Hepatocyte (in vitro differentiated cells): Measurements from ENCODE around the gene CFAP65. TPM values are rescaled to one million over a fixed set of nuclear protein-coding genes. Genes with fewer than 3 reads are reported as not detected.

ENCODE experiments used
- DNase-seq: peaks from one replicate; pipeline ENCODE4 v3.0.0-alpha.2; 2016; ENCODE audit warnings: low spot score
- H2AFZ ChIP-seq: fragments of 200-600 bp; sonication (generic); 2 replicates; pipeline ENCODE4 v1.6.0; 2016; ENCODE audit warnings: antibody characterized with exemption, mild to moderate bottlenecking
- H3K27ac ChIP-seq: fragments of 200-600 bp; sonication (generic); 2 replicates; pipeline ENCODE4 v1.5.1; 2016; ENCODE audit warnings: mild to moderate bottlenecking
- H3K27me3 ChIP-seq: fragments of 200-600 bp; sonication (generic); 2 replicates; pipeline ENCODE4 v1.6.1; 2016
- H3K36me3 ChIP-seq: fragments of 200-600 bp; sonication (generic); replicated peaks from 2 replicates; pipeline ENCODE4 v1.5.1; 2016; ENCODE audit warnings: low read depth; ENCODE audit not compliant: insufficient read depth
- H3K4me1 ChIP-seq: fragments of 200-600 bp; sonication (generic); 2 replicates; pipeline ENCODE4 v1.5.1; 2016; ENCODE audit warnings: mild to moderate bottlenecking, moderate library complexity; ENCODE audit not compliant: insufficient read depth
- H3K4me2 ChIP-seq: fragments of 200-600 bp; sonication (generic); 2 replicates; pipeline ENCODE4 v1.6.0; 2016
- H3K4me3 ChIP-seq: fragments of 200-600 bp; sonication (generic); 2 replicates; pipeline ENCODE4 v1.5.1; 2016; ENCODE audit warnings: mild to moderate bottlenecking
- H3K79me2 ChIP-seq: fragments of 200-600 bp; sonication (generic); 2 replicates; pipeline ENCODE4 v1.6.0; 2017; ENCODE audit warnings: mild to moderate bottlenecking
- H3K9me2 ChIP-seq: fragments of 200-600 bp; sonication (generic); replicated peaks from 2 replicates; pipeline ENCODE4 v1.6.0; 2017; ENCODE audit warnings: mild to moderate bottlenecking; ENCODE audit not compliant: insufficient read depth
- H3K9me3 ChIP-seq: fragments of 200-600 bp; sonication (generic); 2 replicates; pipeline ENCODE4 v1.5.1; 2016; ENCODE audit warnings: low read depth, mild to moderate bottlenecking
- H4K20me1 ChIP-seq: fragments of 200-600 bp; sonication (generic); 2 replicates; pipeline ENCODE4 v1.6.0; 2016; ENCODE audit warnings: mild to moderate bottlenecking; ENCODE audit not compliant: insufficient read depth, poor library complexity, severe bottlenecking
- CTCF ChIP-seq: fragments of 200-600 bp; sonication (generic); IDR thresholded peaks from 2 replicates; pipeline ENCODE4 v1.5.1; 2016; ENCODE audit warnings: antibody characterized with exemption, mild to moderate bottlenecking; ENCODE audit not compliant: poor library complexity
- EZH2 ChIP-seq: fragments of 200-600 bp; sonication (generic); IDR thresholded peaks from 2 replicates; pipeline ENCODE4 v1.6.1; 2016; ENCODE audit warnings: antibody characterized with exemption, mild to moderate bottlenecking, borderline replicate concordance
- EZH2phosphoT487 ChIP-seq: fragments of 200-600 bp; sonication (generic); IDR thresholded peaks from one replicate; pipeline ENCODE4 v1.6.1; 2018; ENCODE audit warnings: antibody characterized with exemption, mild to moderate bottlenecking, low read depth, moderate library complexity; ENCODE audit not compliant: unreplicated experiment, severe bottlenecking
- WGBS: methylation state at CpG from one replicate; pipeline ENCODE4 v1.1.6; 2016; ENCODE audit warnings: low lambda C conversion rate; ENCODE audit errors: missing lambda C conversion rate; 5-methylcytosine and 5-hydroxymethylcytosine counted together
- polyA plus RNA-seq: library from polyadenylated mRNA; unstranded; fragments of >200 nt; fragmentation: Nextera tagmentation; extraction: Ambion mirVana; gene quantifications from 2 replicates; pipeline ENCODE4 v1.2.1, GENCODE V29; 2016
- total RNA-seq: library from RNA; depleted of rRNA; stranded (reverse); fragments of >200 nt; gene quantifications from 2 replicates; pipeline ENCODE4 v1.2.3, GENCODE V29; 2014

CFAP65 gene
- total and polyA plus RNA-seq, 2 experiments from 2014 or later, result 0.03 to 0.05 TPM

- Histone ChIP-seq H4K20me1 (no peaks in the 10 kb centered on the region), H3K36me3 (no peaks in the 10 kb centered on the region), H3K4me1 (peaks cover 21% of the 10 kb centered on the region), H3K4me3 (no peak overlapping the region), H3K9me2 (no peaks in the 10 kb centered on the region), H3K9me3 (no peaks in the 10 kb centered on the region), H2AFZ (no peak overlapping the region), H3K27me3 (peaks cover 85% of the 10 kb centered on the region), H3K4me2 (no peak overlapping the region), H3K79me2 (no peaks in the 10 kb centered on the region), H3K27ac (no peak overlapping the region)
- 61% methylated on average over 4 of the region's 4 CpGs for WGBS
- no peak for DNase-seq
- TF ChIP-seq CTCF, result no peak
Measured at GRCh38 chr2:218996937-218997336, 44.4 kb downstream of the CFAP65 start.

- Histone ChIP-seq H3K4me3 (no peak overlapping the region), H3K4me1 (peaks cover 18% of the 10 kb centered on the region), H2AFZ (peak overlapping the region; percentile 64), H3K27ac (no peak overlapping the region), H3K4me2 (peak overlapping the region; percentile 94), H3K9me3 (no peaks in the 10 kb centered on the region), H3K79me2 (no peaks in the 10 kb centered on the region), H3K9me2 (no peaks in the 10 kb centered on the region), H4K20me1 (no peaks in the 10 kb centered on the region), H3K36me3 (no peaks in the 10 kb centered on the region), H3K27me3 (peaks cover 85% of the 10 kb centered on the region)
- peak; percentile 94 for DNase-seq
- 4% methylated on average over 31 of the region's 43 CpGs for WGBS
- TF ChIP-seq CTCF, result peak; percentile 93
- TF ChIP-seq EZH2phosphoT487, result no peak
- TF ChIP-seq EZH2, result no peak
Measured at GRCh38 chr2:218995972-218996711, 45.2 kb downstream of the CFAP65 start.

- Histone ChIP-seq H3K27me3 (peaks cover 85% of the 10 kb centered on the region), H3K4me1 (peaks cover 12% of the 10 kb centered on the region), H3K9me3 (no peaks in the 10 kb centered on the region), H3K9me2 (no peaks in the 10 kb centered on the region), H4K20me1 (no peaks in the 10 kb centered on the region), H3K79me2 (no peaks in the 10 kb centered on the region), H3K27ac (no peak overlapping the region), H3K4me2 (peak overlapping the region; percentile 94), H3K36me3 (no peaks in the 10 kb centered on the region), H2AFZ (no peak overlapping the region), H3K4me3 (no peak overlapping the region)
- DNase-seq, result no peak
- TF ChIP-seq CTCF, result no peak
- no peak for TF ChIP-seq EZH2
- no peak for TF ChIP-seq EZH2phosphoT487
- 40% methylated on average over 8 of the region's 8 CpGs for WGBS
Measured at GRCh38 chr2:218995561-218995960, 45.8 kb downstream of the CFAP65 start.
